Ishikawa (cell line): ENCODE measurements around the gene EFNA5.

ENCODE experiments used
- MAX ChIP-seq: IDR thresholded peaks from 2 replicates; pipeline ENCODE4 v1.6.1; 2012
- REST ChIP-seq: IDR thresholded peaks from 2 replicates; pipeline ENCODE4 v1.6.1; 2012; ENCODE audit warnings: low read depth, mild to moderate bottlenecking
- ZBTB7A ChIP-seq: IDR thresholded peaks from 2 replicates; pipeline ENCODE4 v1.6.1; 2012; ENCODE audit warnings: low read depth

- TF ChIP-seq REST (no peak), MAX (no peak), ZBTB7A (no peak)
Observed at GRCh38 chr5:107381189-107381856, 289.4 kb downstream of the EFNA5 start.
